H1 (cell line): ENCODE data around the gene IRF5. TPM values are rescaled to one million over a fixed set of nuclear protein-coding genes. Genes with fewer than 3 reads are reported as not detected.

Experiments used
- CTCF ChIA-PET: fragments of 300-600 bp; sonication (Branson Sonifier 250); formaldehyde crosslinking; loops from one replicate; lab custom pipeline; 2021; ENCODE audit not compliant: partially characterized antibody; lab: Charles Lee
- POLR2A ChIA-PET: fragments of 300-600 bp; sonication (Branson Sonifier 250); formaldehyde crosslinking; loops from one replicate; lab custom pipeline; 2021; ENCODE audit warnings: inconsistent platforms; ENCODE audit not compliant: partially characterized antibody; lab: Charles Lee
- DNase-seq, 2 experiments: peaks; one replicate each; pipeline versions ENCODE4 v3.0.0 to v3.0.0-alpha.2; 2010 to 2022; ENCODE audit warnings: low spot score in 2 of 2, low read depth in 1 of 2, mixed read lengths in 1 of 2
- FAIRE-seq: peaks from 2 replicates; lab custom pipeline; 2011; peaks lifted over from hg19 to GRCh38; lab: Jason Lieb, UNC
- H2AFZ ChIP-seq: 2 replicates; pipeline ENCODE4 v1.8.1; 2012; ENCODE audit warnings: low read length, inconsistent platforms
- H2AK5ac ChIP-seq: 2 replicates; pipeline ENCODE4 v1.6.1; 2013; ENCODE audit warnings: low read depth, low read length
- H2BK120ac ChIP-seq: replicated peaks from 2 replicates; pipeline ENCODE3; 2013; ENCODE audit warnings: low read depth, low read length, inconsistent platforms
- H2BK12ac ChIP-seq: 2 replicates; pipeline ENCODE4 v1.6.1; 2013; ENCODE audit warnings: low read depth, low read length
- H2BK15ac ChIP-seq: 2 replicates; pipeline ENCODE4 v1.6.1; 2013; ENCODE audit warnings: low read length
- H2BK20ac ChIP-seq: 2 replicates; pipeline ENCODE4 v1.6.1; 2013; ENCODE audit warnings: low read length
- H2BK5ac ChIP-seq: 2 replicates; pipeline ENCODE4 v1.6.1; 2013; ENCODE audit warnings: low read depth, low read length
- H3K14ac ChIP-seq: 2 replicates; pipeline ENCODE4 v1.6.1; 2013; ENCODE audit warnings: inconsistent platforms; ENCODE audit not compliant: insufficient read length
- H3K18ac ChIP-seq: 2 replicates; pipeline ENCODE4 v1.6.1; 2013; ENCODE audit warnings: low read length; ENCODE audit errors: extremely low read depth
- H3K23ac ChIP-seq: 2 replicates; pipeline ENCODE4 v1.6.1; 2013; ENCODE audit warnings: inconsistent platforms; ENCODE audit not compliant: insufficient read length
- H3K23me2 ChIP-seq: 2 replicates; pipeline ENCODE4 v1.6.1; 2013; ENCODE audit warnings: low read depth, low read length
- H3K27ac ChIP-seq: 2 replicates; pipeline ENCODE4 v1.6.1; 2011; ENCODE audit warnings: low read depth, low read length, inconsistent platforms
- H3K27me3 ChIP-seq, 4 experiments: replicated peaks in 1 of 4; 1 replicate in 1 of 4; 2 replicates in 3 of 4; pipeline versions ENCODE4 v1.6.1 to v1.8.1; 2011 to 2013; ENCODE audit warnings: low read length in 3 of 4, mild to moderate bottlenecking in 3 of 4, inconsistent platforms in 2 of 4, mixed read lengths in 2 of 4, moderate library complexity in 1 of 4; ENCODE audit not compliant: control insufficient read depth in 3 of 4, insufficient read depth in 3 of 4; ENCODE audit errors: extremely low read depth in 1 of 4
- H3K36me3 ChIP-seq, 4 experiments: 2 replicates each; pipeline versions ENCODE4 v1.6.1 to v1.8.1; 2011 to 2013; ENCODE audit warnings: mild to moderate bottlenecking in 4 of 4, low read length in 3 of 4, moderate library complexity in 2 of 4, control low read depth in 1 of 4, inconsistent platforms in 1 of 4; ENCODE audit not compliant: insufficient read depth in 4 of 4, control insufficient read depth in 2 of 4
- H3K4ac ChIP-seq: replicated peaks from 2 replicates; pipeline ENCODE3; 2013; ENCODE audit warnings: low read length, low read depth, mixed read lengths, inconsistent platforms; ENCODE audit not compliant: insufficient read length
- H3K4me1 ChIP-seq, 4 experiments: replicated peaks in 1 of 4; 1 replicate in 1 of 4; 2 replicates in 3 of 4; pipeline versions ENCODE4 v1.6.1 to v1.8.1; 2011 to 2013; ENCODE audit warnings: low read length in 3 of 4, inconsistent platforms in 2 of 4, mixed read lengths in 1 of 4; ENCODE audit not compliant: insufficient read depth in 4 of 4, control insufficient read depth in 3 of 4
- H3K4me2 ChIP-seq, 2 experiments: 2 replicates each; pipeline versions ENCODE4 v1.6.1 to v1.8.1; 2011 to 2013; ENCODE audit warnings: low read depth in 2 of 2, low read length in 2 of 2, control low read depth in 1 of 2, inconsistent platforms in 1 of 2, mild to moderate bottlenecking in 1 of 2; ENCODE audit not compliant: insufficient read depth in 1 of 2
- H3K4me3 ChIP-seq, 4 experiments: fragments of 200-600, 300-600 bp in 1 of 4; sonication (generic), shearing (Covaris generic), sonication (Bioruptor Twin) in 1 of 4; 2 replicates each; pipeline versions ENCODE4 v1.5.1 to v1.8.1; 2011 to 2016; ENCODE audit warnings: low read length in 4 of 4, low read depth in 3 of 4, control low read depth in 2 of 4, inconsistent platforms in 2 of 4, mild to moderate bottlenecking in 2 of 4, mixed read lengths in 1 of 4, moderate library complexity in 1 of 4; ENCODE audit not compliant: insufficient read depth in 2 of 4; ENCODE audit errors: extremely low read depth in 1 of 4
- H3K56ac ChIP-seq: replicated peaks from 2 replicates; pipeline ENCODE3; 2013; ENCODE audit warnings: low read depth, mild to moderate bottlenecking, mixed read lengths, low read length, inconsistent platforms; ENCODE audit not compliant: insufficient read length
- H3K79me1 ChIP-seq: 2 replicates; pipeline ENCODE4 v1.6.1; 2013; ENCODE audit warnings: low read depth, low read length, control low read depth
- H3K79me2 ChIP-seq, 2 experiments: 2 replicates each; pipeline versions ENCODE4 v1.6.1 to v1.8.1; 2012 to 2013; ENCODE audit warnings: low read length in 2 of 2, mild to moderate bottlenecking in 2 of 2, inconsistent platforms in 1 of 2; ENCODE audit not compliant: insufficient read depth in 2 of 2, control insufficient read depth in 1 of 2
- H3K9ac ChIP-seq, 4 experiments: replicated peaks in 1 of 4; 1 replicate in 1 of 4; 2 replicates in 3 of 4; pipeline versions ENCODE4 v1.6.1 to v1.8.1; 2011 to 2013; ENCODE audit warnings: low read depth in 3 of 4, low read length in 3 of 4, control low read depth in 2 of 4, mild to moderate bottlenecking in 2 of 4, moderate library complexity in 2 of 4, inconsistent platforms in 1 of 4; ENCODE audit errors: extremely low read depth in 1 of 4
- H3K9me3 ChIP-seq, 2 experiments: 2 replicates each; pipeline versions ENCODE4 v1.6.1 to v1.8.1; 2012 to 2013; ENCODE audit warnings: mild to moderate bottlenecking in 2 of 2, moderate library complexity in 2 of 2, control low read depth in 1 of 2, inconsistent platforms in 1 of 2, low read depth in 1 of 2, low read length in 1 of 2, mixed read lengths in 1 of 2; ENCODE audit not compliant: insufficient read depth in 2 of 2
- H4K20me1 ChIP-seq, 2 experiments: replicated peaks in 1 of 2; 2 replicates each; pipeline versions ENCODE3 to v1.8.1; 2011 to 2013; ENCODE audit warnings: inconsistent platforms in 2 of 2, low read length in 2 of 2, mild to moderate bottlenecking in 1 of 2; ENCODE audit not compliant: insufficient read depth in 2 of 2, control insufficient read depth in 1 of 2
- H4K5ac ChIP-seq: 2 replicates; pipeline ENCODE4 v1.6.1; 2013; ENCODE audit warnings: low read length, low read depth, mixed read lengths, inconsistent platforms; ENCODE audit not compliant: insufficient read length
- H4K8ac ChIP-seq: 2 replicates; pipeline ENCODE4 v1.8.0; 2013; ENCODE audit warnings: mild to moderate bottlenecking, moderate library complexity, low read length, inconsistent platforms; ENCODE audit not compliant: insufficient read depth; ENCODE audit errors: extremely low read depth
- H4K91ac ChIP-seq: replicated peaks from 2 replicates; pipeline ENCODE3; 2013; ENCODE audit warnings: low read length, mixed read lengths, inconsistent platforms; ENCODE audit not compliant: insufficient read length
- CBX8 ChIP-seq: fragments of 300-800, 300-1000 bp; sonication (generic); IDR thresholded peaks from 2 replicates; pipeline ENCODE4 v1.7.1; 2016; ENCODE audit warnings: low read depth, low read length, borderline replicate concordance
- RAD21 ChIP-seq, 2 experiments: IDR thresholded peaks in 1 of 2; conservative IDR thresholded peaks in 1 of 2; 2 replicates each; pipeline ENCODE4 v1.6.1; 2011; ENCODE audit warnings: low read depth in 2 of 2, low read length in 2 of 2, improper control_type of control experiment in 1 of 2, inconsistent platforms in 1 of 2, mild to moderate bottlenecking in 1 of 2, moderate library complexity in 1 of 2
- WGBS, 2 experiments: shearing (Covaris generic) in 1 of 2; methylation state at CpG; one replicate each; pipeline versions ENCODE4 v1.1.6 to v1.1.7; 2013 to 2015; ENCODE audit warnings: low lambda C conversion rate in 2 of 2, mixed read lengths in 2 of 2, inconsistent platforms in 1 of 2, low coverage in 1 of 2, missing lambda C conversion rate in 1 of 2; ENCODE audit not compliant: insufficient replicate concordance in 2 of 2, insufficient coverage in 1 of 2, insufficient read length in 1 of 2; ENCODE audit errors: extremely low coverage in 1 of 2, missing lambda C conversion rate in 1 of 2; 5-methylcytosine and 5-hydroxymethylcytosine counted together
- polyA plus RNA-seq, 7 experiments: library from polyadenylated mRNA; depleted of rRNA in 3 of 7; stranded (reverse) in 5 of 7; unstranded in 2 of 7; fragments of >200 nt in 5 of 7; fragments of 200-250 nt in 2 of 7; gene quantifications; 1 replicate in 5 of 7; 2 replicates in 1 of 7; 4 replicates in 1 of 7; pipeline versions ENCODE4 v1.2.1 to v1.2.3, GENCODE V29; 2011 to 2013; ENCODE audit warnings: missing spikeins in 2 of 7, mixed read lengths in 2 of 7
- total RNA-seq: library from RNA; stranded (reverse); fragmentation: NEBNext Ultra II Directional; extraction: Animal tissue kit (Norgen Biotek cat#: 25700); gene quantifications from 2 replicates; pipeline ENCODE4 v1.2.1, GENCODE V29; 2021
- TF ChIP-seq, protein P1 (sequence below), 3 experiments: IDR thresholded peaks; 1 replicate in 2 of 3; 2 replicates in 1 of 3; pipeline versions ENCODE4 v1.5.1 to v1.6.1; 2011; ENCODE audit warnings: low read length in 3 of 3, mild to moderate bottlenecking in 3 of 3, inconsistent platforms in 2 of 3, low read depth in 1 of 3, moderate library complexity in 1 of 3; ENCODE audit not compliant: insufficient read depth in 1 of 3; ENCODE audit errors: control extremely low read depth in 1 of 3

IRF5 gene
- total and polyA plus RNA-seq, 2 of the 8 experiments (the other 6 are each of a cell fraction or from before 2014, with no cell fraction given), result 0.28 to 1.1 TPM

GRCh38 chr7:128954830-128955802, 17.4 kb downstream of the IRF5 start:
- no peak overlapping the region for H3K27ac ChIP-seq
- H3K36me3 ChIP-seq, result peaks cover 4 to 64% (median 24%) of the 10 kb centered on the region in 4 experiments; a peak in 7 of 8 replicates
- POLR2A ChIA-PET, result interaction anchor here (1.2 to 2.0 kb wide), 4 partner anchors 8 to 45 kb away, joined by 3 to 5 read pairs (median 4); partner anchors contain the start of gene KCP
- peak overlapping the region; percentile 50; the same call in 1 of the 2 replicates for H2BK5ac ChIP-seq
- no peak overlapping the region for H3K9ac ChIP-seq
- no peak overlapping the region for H3K23ac ChIP-seq
- H3K14ac ChIP-seq, result no peak overlapping the region
- FAIRE-seq (no peak), DNase-seq (no peak)
- no peaks in the 10 kb centered on the region for H3K9me3 ChIP-seq
- CTCF ChIA-PET, result interaction anchor here (0.7 to 6.8 kb wide), 17 partner anchors 9 to 209 kb away, joined by 3 to 44 read pairs (median 5); partner anchors contain the start of genes KCP and TNPO3
- TF ChIP-seq RAD21 (IDR thresholded peaks at IDR 0.05 in 1 of 2, conservative IDR thresholded peaks at IDR 0.05 in 1 of 2; ENCODE audit: low read depth in 2 of 2, low read length in 2 of 2), result peak; percentile 47 to 63
- no peak for TF ChIP-seq CBX8
- TF ChIP-seq, protein P1, sequence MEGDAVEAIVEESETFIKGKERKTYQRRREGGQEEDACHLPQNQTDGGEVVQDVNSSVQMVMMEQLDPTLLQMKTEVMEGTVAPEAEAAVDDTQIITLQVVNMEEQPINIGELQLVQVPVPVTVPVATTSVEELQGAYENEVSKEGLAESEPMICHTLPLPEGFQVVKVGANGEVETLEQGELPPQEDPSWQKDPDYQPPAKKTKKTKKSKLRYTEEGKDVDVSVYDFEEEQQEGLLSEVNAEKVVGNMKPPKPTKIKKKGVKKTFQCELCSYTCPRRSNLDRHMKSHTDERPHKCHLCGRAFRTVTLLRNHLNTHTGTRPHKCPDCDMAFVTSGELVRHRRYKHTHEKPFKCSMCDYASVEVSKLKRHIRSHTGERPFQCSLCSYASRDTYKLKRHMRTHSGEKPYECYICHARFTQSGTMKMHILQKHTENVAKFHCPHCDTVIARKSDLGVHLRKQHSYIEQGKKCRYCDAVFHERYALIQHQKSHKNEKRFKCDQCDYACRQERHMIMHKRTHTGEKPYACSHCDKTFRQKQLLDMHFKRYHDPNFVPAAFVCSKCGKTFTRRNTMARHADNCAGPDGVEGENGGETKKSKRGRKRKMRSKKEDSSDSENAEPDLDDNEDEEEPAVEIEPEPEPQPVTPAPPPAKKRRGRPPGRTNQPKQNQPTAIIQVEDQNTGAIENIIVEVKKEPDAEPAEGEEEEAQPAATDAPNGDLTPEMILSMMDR (IDR thresholded peaks at IDR 0.05; ENCODE audit: control extremely low read depth in 1 of 3, insufficient read depth in 1 of 3, low read depth in 1 of 3, low read length in 3 of 3), result peak in 2 of 3 experiments; percentile 37 to 38; a peak in 2 of 4 replicates
- TF ChIP-seq, all 59 proteins: peak for 2
- no peaks in the 10 kb centered on the region; the same call in 1 of the 2 replicates for H3K79me1 ChIP-seq
- H3K4me3 ChIP-seq, result 0 out of 8 replicates have a peak overlapping the region, but pooled peaks of 1 of the 4 experiments have one; percentile 10
- peak overlapping the region; percentile 45 for H4K91ac ChIP-seq
- H3K79me2 ChIP-seq, result no peaks in the 10 kb centered on the region
- H2BK20ac ChIP-seq, result no peak overlapping the region
- H4K8ac ChIP-seq, result no peak overlapping the region
- peaks cover 0 to 2% (median 0%) of the 10 kb centered on the region in 4 experiments; a peak in 1 of 7 replicates for H3K4me1 ChIP-seq
- H4K5ac ChIP-seq, result peak overlapping the region; percentile 22
- no peak overlapping the region for H3K4ac ChIP-seq
- no peak overlapping the region for H2BK12ac ChIP-seq
- 72% methylated on average over 15 of the region's 15 CpGs; no CpG with 5 or more reads in 1 of the 2 experiments for WGBS, 2 experiments
- H3K56ac ChIP-seq, result no peak overlapping the region
- H2BK15ac ChIP-seq, result no peak overlapping the region
- no peak overlapping the region; the same call in 1 of the 2 replicates for H3K18ac ChIP-seq
- H2BK120ac ChIP-seq, result no peak overlapping the region
- H3K27me3 ChIP-seq, result no peaks in the 10 kb centered on the region
- H2AFZ ChIP-seq, result no peak overlapping the region
- H3K4me2 ChIP-seq, result peak overlapping the region; percentile 3 to 38; a peak in 3 of 4 replicates
- H3K23me2 ChIP-seq, result no peaks in the 10 kb centered on the region; the same call in 1 of the 2 replicates
- peaks cover 0 to 1% of the 10 kb centered on the region in 2 experiments for H4K20me1 ChIP-seq
- no peak overlapping the region for H2AK5ac ChIP-seq
